Neural progenitor cell (in vitro differentiated cells): ENCODE results near the gene KRT82.

Source experiments
- CTCF ChIP-seq: fragments of 200-600 bp; sonication (generic); IDR thresholded peaks from 2 replicates; pipeline ENCODE4 v1.5.1; 2017; ENCODE audit warnings: antibody characterized with exemption, mild to moderate bottlenecking
- EZH2 ChIP-seq: fragments of 200-600 bp; sonication (generic); IDR thresholded peaks from 2 replicates; pipeline ENCODE4 v1.6.1; 2017; ENCODE audit warnings: antibody characterized with exemption, mild to moderate bottlenecking, moderate library complexity
- EZH2phosphoT487 ChIP-seq: fragments of 200-600 bp; sonication (generic); IDR thresholded peaks from 2 replicates; pipeline ENCODE4 v1.6.1; 2017; ENCODE audit warnings: antibody characterized with exemption

GRCh38 chr12:52442600-52443061 lies 36.5 kb upstream of the KRT82 start:
- no peak for TF ChIP-seq CTCF
- no peak for TF ChIP-seq EZH2
- no peak for TF ChIP-seq EZH2phosphoT487
